HG02610 (cell line): Measurements from ENCODE around the gene MSL1.
A peak's percentile ranks its signal among the peaks of the same experiment; 100 is the strongest.

Source experiments
- ATAC-seq: cut with Tn5 transposase; IDR thresholded peaks from one replicate; pipeline ENCODE4 v1.9.1; 2021; ENCODE audit warnings: mild to moderate bottlenecking, moderate library complexity; ENCODE audit not compliant: unreplicated experiment

Gene MSL1, protein sequence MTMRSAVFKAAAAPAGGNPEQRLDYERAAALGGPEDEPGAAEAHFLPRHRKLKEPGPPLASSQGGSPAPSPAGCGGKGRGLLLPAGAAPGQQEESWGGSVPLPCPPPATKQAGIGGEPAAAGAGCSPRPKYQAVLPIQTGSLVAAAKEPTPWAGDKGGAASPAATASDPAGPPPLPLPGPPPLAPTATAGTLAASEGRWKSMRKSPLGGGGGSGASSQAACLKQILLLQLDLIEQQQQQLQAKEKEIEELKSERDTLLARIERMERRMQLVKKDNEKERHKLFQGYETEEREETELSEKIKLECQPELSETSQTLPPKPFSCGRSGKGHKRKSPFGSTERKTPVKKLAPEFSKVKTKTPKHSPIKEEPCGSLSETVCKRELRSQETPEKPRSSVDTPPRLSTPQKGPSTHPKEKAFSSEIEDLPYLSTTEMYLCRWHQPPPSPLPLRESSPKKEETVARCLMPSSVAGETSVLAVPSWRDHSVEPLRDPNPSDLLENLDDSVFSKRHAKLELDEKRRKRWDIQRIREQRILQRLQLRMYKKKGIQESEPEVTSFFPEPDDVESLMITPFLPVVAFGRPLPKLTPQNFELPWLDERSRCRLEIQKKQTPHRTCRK

DNA sequence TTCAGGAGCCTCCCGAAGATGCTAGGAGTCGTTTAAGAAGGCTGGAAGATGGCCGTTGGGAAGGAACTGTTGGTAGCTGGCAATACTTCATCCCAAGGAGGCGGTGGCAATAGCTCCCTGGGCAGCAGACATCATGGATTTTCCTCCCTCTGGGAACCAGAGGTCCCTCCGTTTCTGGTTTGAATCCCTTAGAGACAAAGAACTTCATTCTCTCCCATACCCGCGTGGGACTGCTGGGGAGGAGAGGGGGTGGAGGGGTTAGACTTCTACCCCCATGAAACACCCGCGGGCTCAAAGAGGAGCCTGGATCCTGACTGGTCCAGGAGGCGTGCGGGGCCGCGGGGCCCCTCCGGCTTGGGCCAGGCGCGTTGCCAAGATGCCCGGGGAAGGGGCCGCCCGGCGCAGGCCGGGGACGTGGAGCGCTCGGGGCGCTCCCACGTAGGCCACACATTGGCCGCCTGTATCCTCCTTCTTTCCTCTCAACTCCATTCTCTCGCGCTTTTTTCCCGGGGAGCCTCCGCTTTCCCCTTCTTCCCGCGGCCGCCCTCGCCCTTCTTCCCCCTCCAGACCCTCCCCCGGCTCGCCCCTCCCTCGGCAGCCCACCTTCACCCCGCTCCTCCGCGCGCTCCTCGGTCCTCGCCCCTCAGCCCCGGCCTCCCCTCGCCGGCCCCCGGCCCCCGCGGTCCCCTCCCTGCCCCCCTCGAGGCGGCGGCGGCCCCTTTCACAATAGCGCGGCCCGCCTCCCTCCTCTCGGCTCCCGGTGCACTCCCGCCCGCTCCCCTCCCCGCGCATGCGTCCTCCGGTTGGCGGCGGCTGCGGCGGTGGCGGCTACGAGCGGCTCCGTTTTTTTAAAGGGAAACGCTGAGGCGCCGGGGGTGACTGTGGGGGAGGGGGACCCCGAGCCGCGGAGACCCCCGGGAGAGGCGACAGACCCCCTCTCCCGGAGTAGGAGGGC is at the start of gene MSL1:
Gene MSL1, plus strand, starts transcription at position 791 of the 955 bp plus-strand sequence. CDS start 642 bp downstream, outside the sequence.
- peak; percentile 52 for ATAC-seq

DNA sequence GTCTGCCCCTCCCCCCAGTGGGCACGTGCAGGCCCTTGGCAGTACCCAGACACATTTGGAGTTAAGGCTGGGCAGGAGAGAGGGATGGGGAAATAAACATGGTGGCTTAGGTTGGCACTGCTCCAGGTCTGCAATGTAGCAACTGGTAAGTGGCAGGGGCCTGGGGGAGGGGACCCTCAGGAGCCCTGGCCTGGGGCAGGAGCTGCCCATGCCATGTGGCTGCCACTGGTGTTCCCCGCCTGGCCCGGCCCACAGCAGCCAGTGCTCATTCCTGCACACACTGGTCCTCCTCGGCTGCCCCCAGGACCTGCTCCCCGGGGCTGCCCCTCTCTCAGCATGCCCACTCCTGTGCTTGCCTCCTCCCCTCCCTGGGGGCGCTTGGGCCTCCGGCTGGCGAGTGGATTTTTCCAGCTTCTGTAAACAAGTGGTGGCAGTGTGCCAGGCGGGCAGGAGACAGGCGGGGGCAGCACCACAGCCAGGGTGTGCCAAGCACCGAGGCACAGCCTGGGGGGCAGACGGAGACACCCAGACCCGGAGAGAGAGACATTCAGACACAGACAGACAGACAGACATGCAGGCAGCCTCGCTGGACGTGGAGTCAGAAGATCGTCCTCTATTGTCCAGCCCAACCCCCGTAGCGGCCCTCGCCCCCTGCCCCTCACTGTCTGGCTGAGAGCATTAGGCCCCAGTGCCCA is 49.6 kb upstream of the MSL1 start:
- no peak for ATAC-seq

DNA sequence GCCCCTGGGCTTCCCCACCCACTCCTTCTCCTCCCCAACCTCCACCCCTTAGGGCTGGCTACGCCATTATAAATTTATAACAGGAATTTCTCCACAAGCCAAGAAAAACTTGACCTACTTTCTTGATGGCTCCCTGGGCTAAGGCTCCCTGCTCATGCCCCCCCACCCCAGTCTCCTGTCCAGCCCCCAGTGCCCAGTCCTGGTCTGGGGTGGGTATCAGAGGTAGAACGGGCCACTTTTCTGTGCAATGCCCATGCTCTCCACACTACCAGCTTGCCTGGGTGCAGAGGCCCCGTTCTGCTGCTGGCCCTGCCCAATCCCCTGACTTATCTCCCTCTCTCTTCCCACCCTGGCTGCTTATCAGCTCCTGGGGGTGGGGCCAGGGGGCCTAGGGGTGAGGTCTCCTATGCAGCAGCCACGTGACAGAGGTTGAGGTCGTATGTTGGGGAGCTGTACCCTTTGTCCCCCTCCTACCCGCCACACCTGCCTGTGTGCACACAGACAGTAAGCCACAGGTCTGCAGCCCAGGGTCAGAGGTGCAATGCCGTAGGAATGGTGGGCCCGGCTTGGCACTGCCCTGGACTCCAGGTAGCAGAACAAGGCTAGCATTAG is 48.9 kb upstream of the MSL1 start:
- no peak for ATAC-seq

DNA sequence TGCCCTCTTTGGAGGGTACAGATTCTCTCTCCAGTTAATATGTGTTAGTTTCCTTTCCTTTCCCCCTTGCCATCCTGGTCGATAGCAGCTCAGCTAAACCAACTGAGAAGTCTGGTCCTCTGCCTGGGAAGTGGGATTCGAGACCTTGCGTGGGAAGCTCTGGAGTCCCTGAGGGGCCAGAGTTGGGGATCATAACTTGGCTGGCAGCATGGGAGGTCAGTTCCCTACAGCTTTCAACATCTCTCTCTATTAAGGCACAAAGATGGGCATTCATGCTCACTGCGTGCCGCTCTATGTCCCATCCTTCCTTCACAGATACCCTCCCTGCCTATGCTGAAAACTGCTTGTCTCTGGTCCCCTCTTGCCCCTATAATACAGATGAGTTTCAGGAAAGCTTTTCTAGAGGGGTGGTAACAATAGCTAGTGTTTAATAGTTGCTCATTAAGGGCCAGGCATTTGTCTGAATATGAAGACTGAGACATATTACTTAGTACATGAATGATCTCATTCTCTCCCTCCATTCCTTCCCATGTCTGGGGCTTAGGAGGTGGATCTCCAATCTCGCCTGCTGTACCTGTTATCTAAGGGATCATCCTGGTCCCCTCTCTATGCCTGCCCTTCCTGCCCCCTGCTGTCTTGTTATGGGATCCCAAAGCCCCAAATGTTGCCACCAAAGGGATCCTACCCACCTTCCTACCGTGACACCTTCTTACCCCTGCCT is 48.2 kb upstream of the MSL1 start:
- ATAC-seq = no peak

DNA sequence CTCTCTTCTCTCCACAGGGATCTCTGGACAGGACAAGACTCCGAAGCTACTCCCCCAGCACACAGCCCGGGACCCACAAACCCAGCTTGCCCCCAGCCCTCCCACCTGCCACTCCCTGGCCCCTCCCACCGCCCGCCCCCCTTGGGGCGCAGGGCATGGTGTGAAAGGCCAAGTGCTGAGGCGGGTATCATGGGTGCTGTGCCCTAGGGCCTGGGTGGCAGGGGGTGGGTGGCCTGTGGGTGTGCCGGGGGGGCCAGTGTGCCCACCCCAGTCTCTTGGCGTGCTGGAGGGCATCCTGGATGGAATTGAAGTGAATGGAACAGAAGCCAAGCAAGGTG is 47.6 kb upstream of the MSL1 start:
- no peak for ATAC-seq

DNA sequence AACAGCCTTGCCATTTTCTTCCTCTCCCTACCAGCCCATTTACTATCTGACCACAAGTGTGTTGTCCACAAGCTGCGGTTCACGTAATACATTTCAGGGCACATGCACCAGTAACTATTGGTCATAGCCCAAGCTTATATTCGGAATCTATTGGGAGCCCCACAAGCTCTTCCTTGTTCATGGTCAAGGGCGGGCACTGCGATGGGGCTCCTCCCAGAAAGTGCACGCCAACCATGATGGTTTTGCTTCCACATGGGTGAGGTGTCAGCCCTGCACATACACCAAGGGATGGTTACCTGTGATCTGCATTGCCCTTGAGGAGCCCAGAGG is 46.9 kb upstream of the MSL1 start:
- no peak for ATAC-seq

DNA sequence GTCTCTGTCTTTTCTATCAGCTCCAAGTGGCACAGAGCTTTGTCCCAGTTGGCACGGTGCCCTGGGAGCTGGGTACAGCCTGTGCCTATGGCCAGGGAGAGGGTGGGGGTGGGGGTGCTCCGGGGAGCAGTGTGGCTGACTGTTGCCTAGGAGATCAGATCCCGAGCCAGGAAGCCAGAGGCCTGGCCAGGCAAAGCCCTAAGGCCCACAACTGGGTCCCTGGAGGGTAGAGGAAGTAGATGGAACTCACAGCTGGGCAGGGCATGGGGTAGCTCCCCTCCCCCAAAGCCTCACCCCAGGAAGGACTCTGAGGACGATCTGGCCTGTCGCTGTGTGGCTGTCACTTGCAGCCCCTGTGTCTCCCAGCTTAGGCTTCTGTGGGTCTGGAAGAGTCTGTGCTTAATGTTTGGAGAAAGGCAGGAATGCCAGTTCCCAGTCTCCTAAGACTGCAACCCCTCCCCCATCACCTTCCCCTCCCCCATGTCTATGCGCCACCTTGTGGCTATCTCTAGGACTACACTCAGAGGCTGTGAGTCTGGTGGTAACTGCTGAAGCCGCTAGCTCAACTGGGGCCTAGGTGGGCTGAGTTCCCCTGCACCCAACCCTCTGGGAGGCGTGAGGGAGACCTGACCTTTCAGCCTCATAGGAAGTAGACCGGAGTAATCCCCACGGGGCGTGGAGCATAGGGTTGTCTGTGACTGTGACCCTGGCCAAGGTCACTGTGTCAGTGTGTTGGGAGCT is 46.4 kb upstream of the MSL1 start:
- ATAC-seq = no peak

DNA sequence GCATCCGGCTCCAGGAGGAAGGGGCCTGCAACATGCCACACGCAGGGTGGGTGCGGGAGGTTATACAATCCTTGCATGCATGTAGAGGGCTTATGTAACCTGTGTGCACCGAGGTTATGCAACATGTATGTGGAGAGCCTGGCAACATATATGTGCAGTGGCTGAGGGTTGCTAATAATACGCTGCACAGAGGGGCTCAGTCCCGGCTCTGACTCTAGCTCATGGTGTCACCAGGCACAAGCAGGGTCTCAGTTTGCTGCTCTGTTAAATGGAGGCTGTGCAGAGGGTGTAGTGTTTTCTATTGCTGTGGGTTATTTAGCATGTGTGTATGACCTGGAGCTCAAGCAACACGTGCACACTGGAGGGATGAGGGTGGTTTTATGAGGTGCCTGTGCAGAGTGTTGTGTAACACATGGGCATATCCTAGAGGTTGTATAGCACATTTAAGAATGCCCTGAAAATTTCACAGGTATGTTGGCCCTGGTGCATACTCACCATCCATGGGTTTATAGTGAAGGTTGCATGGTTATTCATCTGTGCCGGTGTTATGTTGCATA is 45.8 kb upstream of the MSL1 start:
- no peak for ATAC-seq

DNA sequence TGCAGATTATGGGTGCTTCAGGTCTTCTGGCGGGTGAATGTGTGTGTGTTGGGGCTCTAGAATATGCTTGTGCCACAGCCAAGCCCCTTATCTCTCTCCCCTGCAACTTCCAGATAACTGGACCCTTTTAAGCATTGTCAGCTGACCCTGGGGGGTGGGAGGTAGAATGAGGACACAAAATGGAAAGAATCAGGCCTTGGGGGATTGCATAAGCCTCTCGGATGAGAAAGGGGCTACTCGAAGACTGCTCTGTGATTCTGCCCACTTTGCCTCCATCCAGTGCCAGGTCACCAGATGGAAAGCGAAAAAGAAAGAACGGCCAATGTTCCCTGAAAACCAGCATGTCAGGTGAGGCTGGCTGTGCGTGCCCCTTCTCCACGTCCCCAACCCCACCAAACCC is 45.2 kb upstream of the MSL1 start:
- no peak for ATAC-seq

DNA sequence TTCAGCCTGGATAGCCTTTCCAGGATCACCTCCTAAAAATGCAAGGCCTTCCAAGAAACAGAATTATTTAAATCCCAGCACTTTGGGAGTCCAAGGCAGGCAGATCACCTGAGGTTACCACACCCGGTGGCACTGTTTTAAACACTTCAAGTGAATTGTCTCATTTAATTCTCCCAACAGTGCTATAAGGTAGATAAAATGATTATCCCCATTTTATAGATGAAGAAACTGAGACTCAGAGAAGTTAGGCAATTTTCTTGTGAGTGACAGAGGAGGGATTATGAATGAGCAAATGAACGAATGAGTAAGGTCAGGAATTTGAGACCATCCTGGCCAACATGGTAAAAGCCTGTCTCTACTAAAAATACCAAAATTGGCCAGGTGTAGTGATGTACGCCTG is 42.2 kb upstream of the MSL1 start:
- no peak for ATAC-seq

DNA sequence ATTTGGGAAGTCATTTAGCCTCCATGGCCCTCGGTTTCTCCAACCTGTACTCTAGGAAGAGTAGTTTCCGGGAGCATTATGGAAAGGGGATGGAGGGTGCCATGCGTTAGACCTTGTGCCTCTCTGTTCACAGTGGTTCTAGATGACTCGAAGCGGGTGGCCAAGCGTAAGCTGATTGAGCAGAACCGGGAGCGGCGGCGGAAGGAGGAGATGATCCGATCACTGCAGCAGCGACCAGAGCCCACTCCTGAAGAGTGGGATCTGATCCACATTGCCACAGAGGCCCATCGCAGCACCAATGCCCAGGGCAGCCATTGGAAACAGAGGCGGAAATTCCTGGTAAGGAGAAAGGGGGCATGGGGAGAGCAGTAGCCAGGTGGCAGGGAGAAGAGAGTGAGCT is 37.3 kb upstream of the MSL1 start:
- ATAC-seq = no peak

DNA sequence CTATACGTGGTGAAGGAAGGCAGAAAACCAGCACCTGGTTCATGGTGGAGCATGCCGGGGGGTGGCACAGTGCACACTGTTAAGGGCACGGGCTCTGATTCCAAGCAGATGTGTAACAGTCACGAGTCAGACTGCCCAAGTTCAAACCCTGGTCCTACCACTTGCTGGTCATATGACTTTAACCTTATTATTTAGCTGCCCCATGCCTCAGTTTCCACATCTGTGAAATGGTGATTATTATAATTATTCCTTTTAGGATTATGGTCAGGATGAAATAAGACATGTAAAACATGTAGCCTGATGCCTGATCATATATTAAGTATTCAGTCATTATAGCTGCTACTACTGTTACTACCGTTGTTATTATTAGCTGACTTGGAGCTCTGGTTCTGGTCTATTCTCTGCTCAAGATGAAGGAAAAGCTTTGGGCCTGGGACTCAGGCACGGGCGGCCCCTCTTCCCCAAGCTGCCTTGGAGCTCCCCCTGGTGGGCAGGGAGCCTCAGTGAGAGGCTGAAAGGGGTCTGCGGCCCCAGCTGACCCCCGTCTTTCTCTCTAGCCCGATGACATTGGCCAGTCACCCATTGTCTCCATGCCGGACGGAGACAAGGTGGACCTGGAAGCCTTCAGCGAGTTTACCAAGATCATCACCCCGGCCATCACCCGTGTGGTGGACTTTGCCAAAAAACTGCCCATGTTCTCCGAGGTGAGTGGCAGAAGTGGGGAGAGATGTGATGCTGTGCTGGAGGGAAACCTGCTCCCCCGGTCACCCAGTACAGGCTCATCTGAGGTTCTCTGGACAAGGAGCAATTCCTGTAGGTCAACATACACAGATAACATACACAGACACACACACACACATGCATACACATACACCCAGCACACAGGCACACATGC is 35.4 kb upstream of the MSL1 start:
- no peak for ATAC-seq

DNA sequence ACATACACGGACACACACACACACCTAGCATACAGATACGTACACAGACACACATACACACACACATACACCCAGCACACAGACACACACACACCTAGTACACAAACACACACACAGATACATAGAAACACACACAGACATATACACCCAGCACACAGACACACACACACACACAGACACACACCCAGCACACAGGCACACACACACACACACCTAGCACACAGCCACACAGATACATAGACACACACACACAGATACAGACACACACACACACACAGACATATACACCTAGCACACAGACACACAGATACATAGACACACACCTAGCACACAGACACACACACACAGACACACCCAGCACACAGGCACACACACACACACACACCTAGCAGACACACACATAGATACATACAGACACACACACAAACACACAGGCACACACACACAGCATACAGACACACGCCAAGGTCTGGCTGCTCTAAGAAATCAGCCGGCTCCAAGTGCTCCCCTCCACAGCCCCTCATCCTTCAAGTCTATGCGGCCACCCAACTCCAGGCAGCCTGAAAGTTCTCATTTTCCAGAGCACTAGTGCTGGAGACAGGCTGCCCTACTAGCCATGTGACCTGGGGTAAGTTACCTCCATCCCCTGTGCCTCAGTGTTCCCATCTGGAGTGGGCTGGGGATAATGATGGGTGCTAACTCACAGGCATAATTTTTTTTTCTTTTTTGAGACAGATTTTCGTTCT is 34.5 kb upstream of the MSL1 start:
- ATAC-seq = no peak

DNA sequence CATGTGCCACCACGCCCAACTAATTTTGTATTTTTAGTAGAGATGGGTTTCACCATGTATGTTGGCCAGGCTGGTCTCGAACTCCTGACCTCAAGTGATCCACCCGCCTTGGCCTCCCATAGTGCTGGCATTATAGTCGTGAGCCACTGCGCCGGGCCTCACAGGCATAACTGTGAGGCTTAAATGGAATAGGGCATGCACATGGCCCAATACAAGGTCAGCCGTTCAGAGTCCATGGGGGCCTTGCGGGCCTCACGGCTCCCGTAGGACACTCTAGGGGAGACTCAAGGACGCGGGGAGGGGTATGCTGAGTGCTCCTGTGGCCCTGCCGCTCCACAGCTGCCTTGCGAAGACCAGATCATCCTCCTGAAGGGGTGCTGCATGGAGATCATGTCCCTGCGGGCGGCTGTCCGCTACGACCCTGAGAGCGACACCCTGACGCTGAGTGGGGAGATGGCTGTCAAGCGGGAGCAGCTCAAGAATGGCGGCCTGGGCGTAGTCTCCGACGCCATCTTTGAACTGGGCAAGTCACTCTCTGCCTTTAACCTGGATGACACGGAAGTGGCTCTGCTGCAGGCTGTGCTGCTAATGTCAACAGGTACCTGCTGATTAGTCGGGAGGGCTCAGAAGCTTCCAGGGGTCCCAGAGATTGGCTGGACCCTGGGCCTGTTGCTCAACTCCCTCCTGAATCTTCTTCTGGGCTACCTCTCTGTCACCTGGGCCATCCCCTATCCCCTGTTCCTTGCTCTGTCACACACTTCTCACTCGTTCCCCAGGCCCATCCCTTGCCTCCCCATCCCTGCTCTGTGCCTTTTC is 33.7 kb upstream of the MSL1 start:
- no peak for ATAC-seq

DNA sequence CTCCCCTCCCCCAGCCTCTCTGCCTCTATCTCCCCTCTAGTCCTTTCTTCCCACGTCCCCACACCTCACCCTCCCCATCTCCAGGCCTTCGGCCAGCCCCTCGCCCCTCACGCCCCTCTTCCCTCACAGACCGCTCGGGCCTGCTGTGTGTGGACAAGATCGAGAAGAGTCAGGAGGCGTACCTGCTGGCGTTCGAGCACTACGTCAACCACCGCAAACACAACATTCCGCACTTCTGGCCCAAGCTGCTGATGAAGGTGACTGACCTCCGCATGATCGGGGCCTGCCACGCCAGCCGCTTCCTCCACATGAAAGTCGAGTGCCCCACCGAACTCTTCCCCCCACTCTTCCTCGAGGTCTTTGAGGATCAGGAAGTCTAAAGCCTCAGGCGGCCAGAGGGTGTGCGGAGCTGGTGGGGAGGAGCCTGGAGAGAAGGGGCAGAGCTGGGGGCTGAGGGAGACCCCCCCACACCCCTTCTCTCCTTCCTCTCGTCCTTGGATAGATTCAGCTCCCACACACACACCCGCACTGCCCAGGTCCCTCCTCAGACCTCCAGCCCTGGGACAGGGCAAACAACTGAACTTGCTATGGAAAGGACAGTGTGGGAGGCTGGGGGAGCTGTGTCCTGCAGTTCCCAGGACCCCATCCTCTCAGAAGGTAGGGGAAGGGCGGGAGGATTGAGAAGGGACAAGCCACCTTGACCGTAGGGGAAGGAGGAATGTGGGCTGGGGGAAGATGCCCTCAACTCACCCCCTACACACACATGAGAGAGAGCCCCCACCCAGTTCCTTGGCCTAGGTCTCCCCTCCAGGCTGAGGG is 32.5 kb upstream of the MSL1 start:
- no peak for ATAC-seq
